ENCODE data around the gene PER1.
A peak's percentile ranks its signal among the peaks of the same experiment; 100 is the strongest.

PER1 gene

GRCh38 chr17:8153525-8153956 lies 1.3 kb upstream of the PER1 start:
- peak; percentile 34 to 69 for DNase-seq

GRCh38 chr17:8153031-8153451 lies 837 bp upstream of the PER1 start:
- no peak for DNase-seq

DNA sequence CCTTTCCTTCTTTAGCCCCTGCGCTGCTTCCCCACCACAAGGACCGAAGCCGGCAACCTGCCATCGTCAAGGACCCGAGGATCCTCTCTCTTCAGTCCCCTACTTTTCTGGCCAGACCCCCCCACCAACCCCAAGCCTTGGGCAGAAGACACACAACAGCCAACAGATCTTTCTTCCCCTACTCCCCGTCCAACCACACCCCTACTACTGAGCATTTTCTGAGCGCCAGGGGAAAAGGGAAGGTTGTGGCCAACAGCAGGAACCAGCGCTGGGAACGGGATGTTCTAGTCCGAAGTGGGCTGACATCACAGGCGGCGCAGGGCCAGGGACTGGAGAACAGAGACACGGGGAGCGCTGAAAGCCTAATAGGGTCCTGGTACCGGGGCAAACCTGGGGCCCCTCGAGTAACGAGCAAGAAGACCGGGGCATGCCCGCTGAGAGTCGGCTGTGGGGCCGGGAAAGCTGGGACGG lies 528 bp downstream of the PER1 start:
- peak; percentile 4 to 68 for DNase-seq

DNA sequence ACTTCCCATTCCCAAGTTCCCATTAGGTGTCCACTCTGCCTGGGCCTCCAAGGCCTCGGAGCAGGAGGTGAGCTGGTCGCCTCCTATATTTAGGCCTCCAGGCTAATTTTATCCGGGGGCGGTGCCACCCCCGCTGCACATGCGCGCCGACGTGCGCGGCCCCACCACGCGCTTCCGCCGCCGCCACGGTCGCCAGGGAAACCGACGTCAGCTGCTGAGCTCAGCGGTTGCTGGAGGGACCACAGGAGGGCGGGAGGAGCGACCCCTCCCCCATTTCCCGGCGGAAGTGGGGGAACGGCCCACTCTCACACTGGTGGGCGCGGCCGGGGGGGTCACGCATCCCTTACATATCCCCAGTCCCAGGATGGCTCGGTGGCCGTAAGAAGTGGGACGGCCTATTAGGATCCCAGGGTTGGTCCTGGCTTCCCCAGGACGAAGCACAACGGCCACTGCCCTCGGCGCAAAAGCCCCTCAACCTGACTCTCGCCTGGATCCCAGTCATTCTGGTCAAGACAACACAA lies 1.0 kb downstream of the PER1 start:
- DNase-seq, result peak; percentile 32 to 71

GRCh38 chr17:8150194-8151119 lies 1.7 kb downstream of the PER1 start:
- no peak for DNase-seq

DNA sequence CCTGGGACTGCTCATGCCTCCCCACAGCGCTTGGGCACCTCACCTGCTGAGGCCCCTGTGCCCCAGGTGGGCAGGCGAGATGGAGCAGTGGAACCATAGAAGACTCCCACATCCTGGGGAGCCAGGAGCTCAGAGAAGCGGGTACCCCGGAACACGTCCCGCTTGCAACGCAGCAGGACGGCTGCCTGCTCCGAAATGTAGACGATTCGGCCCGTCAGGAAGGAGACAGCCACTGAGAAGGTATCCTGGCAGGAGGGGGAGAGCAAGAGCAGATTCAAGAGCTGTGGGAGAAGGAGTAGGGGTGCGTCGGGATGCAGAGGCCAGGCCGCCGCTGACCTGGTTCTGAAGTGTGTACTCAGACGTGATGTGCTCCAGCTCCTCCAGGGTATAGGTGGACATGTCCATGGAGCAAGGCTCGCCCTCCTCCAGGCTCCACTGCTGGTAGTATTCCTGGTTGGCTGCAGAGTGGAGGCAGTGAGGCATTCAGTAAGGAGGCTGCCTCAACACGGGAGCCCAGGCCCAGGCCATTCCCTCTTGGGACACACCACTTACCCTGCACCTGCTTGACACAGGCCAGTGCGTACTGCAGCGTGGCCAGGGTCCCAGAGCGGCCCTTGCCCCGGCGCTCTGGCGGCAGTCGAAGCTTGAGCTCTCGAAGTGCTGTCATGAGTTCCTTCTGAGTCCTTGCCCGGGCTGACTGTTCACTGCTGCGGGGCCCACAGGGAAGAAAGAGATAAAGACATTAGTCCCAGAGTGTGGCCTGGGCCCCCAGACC lies 2.6 kb downstream of the PER1 start:
- no peak for DNase-seq

- no peak for DNase-seq
Measured at GRCh38 chr17:8148560-8148959, 3.6 kb downstream of the PER1 start.

DNA sequence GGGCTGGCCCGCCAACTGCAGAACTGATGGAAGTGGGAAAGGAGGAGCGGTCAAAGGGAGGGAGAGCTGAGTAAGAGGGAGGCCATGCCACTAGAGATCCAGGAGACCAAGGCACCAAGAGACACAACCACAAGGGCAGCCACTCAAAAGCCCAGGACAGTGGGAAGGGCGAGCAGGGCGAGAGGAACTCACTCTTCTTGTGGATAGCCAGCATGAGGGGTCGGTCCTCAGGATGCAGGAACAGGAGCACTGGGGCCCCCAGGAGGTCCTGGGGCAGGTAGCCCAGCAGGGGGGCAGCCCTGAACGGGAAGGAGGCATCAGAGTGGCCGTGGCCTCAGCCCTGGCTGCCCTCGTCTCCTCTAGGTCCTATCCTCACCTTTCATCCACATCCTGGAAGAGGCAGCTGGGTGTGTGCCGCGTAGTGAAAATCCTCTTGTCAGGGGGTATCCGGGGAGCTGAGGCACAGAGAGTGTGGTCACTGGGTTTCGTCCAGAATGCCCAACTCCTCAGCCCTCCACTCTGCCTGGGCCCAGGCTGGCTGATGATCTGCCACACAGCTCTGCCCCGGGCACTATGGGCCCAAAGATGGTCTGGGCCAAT lies 4.3 kb downstream of the PER1 start:
- no peak for DNase-seq

GRCh38 chr17:8147141-8147804 lies 4.9 kb downstream of the PER1 start:
- no peak for DNase-seq

DNA sequence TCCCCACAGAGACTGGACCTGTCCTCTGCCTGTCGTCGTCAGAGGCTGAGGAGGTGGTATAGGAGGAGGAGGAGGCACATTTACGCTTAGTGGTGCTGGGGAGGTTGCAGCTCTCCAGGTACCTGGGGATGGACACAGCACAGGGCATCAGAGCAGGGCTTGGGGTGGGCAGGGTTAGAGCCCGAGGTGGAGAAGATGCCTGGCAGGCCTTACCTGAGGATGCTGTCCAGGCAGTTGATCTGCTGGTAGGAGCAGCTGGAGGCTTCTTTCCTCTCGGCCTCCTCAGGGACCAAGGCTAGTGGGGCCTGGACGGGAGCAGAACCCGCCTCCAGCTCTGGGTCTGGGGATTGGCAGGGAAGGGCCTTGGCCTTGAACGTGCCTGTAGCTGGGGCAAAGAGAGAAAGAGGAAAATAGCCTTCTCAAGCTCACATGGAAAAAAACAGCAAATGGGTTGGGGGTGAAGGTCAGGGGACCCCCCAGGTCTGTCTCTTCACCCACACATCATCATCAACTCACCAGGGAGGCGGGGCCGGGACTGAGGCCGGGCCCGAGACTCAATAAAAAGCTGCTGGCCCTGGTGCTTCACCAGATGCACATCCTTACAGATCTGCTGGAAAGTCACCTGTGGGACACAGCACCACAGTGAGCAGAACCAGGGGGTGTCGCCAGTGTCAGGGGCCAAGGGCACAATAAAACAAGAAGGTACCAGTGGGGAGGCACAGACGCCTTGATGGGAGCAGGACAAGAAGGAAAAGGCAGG lies 5.6 kb downstream of the PER1 start:
- no peak for DNase-seq

DNA sequence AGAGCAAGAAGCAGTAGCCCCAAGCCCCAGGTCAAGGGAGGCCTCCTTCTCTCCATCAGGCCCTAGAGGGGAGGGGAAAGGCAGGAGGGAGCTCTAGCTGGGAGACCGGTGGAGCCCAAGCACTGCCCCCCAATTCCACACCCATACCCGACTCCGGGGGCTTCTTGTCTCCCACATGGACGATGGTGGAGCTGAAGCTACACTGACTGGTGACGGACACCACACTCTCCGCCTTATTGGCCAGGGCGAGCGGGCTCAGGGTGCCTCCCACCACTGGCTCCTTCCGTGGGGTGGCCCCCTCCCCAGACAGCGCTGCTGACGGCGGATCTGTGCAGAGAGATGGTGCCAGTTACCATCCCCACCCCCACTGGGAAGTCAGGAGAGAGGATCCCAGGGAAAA lies 6.4 kb downstream of the PER1 start:
- DNase-seq, result no peak

GRCh38 chr17:8144401-8145231 lies 7.6 kb downstream of the PER1 start:
- no peak for DNase-seq

DNA sequence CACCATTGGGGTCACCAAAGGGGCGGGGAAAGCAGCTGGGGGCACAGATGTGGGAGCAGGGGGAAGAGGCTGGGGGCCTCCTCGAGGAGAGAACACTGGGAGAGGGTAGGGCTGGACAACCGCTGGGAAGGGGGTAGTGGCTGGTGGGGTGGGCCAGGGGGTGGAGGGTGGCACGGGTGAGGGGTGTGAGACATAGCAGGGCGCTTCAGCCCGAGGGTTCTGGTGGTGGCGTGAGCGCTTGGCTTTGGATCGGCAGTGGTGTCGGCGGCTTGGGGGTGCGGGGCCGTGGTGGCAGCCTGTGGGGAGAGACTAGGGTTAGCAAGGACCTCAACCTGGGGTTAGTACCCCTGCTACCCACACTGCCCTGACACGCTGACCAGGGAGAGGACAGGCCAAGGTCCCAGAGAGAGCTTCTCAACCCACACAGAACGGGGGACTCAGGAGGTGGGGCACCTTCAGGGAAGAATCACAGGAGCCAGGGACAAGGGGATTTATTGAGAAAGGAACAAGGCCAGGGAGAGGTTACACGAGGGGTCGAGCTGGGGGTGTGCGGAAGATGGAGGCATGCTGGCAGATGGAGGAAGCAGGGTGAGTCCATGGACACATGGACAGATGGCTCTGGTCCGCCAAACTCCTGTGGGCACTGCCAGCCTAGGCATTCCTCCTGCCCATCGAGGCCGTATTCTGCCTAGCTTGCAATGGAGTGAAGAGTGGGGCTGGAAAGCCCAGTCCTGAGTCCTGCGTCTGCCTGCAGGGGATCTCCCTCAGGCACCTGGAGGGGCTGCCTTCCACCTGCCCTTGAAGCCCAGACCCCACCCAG lies 8.4 kb downstream of the PER1 start:
- no peak for DNase-seq

DNA sequence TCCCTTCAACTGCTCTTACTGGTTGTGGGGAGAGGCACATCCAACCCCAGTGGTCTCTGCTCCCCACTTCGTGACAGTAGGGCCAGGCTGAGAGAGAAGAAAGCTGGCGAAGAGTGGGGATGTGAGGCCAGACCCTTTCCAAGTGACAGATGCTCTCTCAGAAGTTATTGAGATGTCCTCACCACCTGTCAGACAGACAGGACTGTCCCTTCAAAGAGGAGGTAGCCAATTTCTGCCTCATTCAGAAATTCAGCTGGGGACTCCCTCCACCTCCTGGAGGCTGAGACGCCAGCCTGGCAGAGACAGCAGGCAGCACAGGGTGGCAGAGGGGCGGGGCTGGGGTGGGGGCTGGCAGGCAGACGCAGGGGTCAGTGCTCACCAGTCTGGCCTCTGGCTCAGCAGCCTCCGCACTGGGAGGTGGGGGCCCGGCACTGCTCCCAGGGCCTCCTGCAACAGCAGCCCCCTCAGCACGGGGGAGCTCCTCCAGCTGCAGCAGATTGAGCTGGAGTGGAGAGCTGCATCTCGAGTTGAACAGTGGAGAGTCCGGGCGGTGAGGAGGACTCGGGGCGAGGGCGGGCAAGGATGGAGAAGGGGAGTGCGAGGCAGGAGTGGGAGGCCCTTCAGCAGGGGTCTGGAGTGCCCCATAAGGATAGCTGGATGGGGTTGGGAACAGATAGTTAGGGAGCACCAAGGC lies 9.2 kb downstream of the PER1 start:
- no peak for DNase-seq

- DNase-seq, result no peak
Measured at GRCh38 chr17:8142158-8142886, 9.9 kb downstream of the PER1 start.

DNA sequence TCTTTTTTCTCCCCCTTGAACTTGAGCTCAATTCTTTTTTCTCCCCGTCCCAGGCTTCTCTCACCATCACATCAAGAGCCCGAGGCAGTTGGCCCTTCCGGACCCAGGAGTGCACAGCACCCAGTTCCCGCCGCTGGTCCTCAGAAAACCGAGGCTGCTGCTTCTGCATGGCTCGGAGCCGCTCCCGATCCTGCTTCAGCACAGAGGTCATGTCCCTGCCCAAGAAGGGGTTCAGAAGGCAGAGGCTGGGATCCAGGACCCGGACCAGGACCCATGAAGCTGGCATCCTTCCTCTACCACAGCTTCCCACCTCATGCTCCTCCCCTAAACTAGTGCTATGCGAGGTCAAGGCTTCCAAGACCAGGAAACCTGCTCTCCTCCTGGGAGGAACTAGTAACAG lies 10.5 kb downstream of the PER1 start:
- DNase-seq, result no peak

GRCh38 chr17:8141045-8141444 lies 11.2 kb downstream of the PER1 start:
- no peak for DNase-seq

Data from bone marrow (tissue), 2 donors.